WTC11 (cell line): ENCODE results near the gene MORC2. TPM values are rescaled to one million over a fixed set of nuclear protein-coding genes. Genes with fewer than 3 reads are reported as not detected.

Experiments
- ATF1 ChIP-seq: sonication (generic); formaldehyde crosslinking; IDR thresholded peaks from 2 replicates; pipeline ENCODE4 v1.8.1; 2023; ENCODE audit warnings: mild to moderate bottlenecking, moderate library complexity, missing genetic modification reagents
- CBFB ChIP-seq: sonication (generic); formaldehyde crosslinking; IDR thresholded peaks from 2 replicates; pipeline ENCODE4 v1.8.1; 2022; ENCODE audit warnings: mild to moderate bottlenecking, low read depth, missing genetic modification reagents
- CREB1 ChIP-seq: sonication (generic); formaldehyde crosslinking; IDR thresholded peaks from 2 replicates; pipeline ENCODE4 v1.8.0; 2023; ENCODE audit warnings: mild to moderate bottlenecking, missing genetic modification reagents
- IRF2 ChIP-seq: sonication (generic); formaldehyde crosslinking; IDR thresholded peaks from 2 replicates; pipeline ENCODE4 v1.8.0; 2022; ENCODE audit warnings: low read depth, missing genetic modification reagents, borderline replicate concordance
- KAT7 ChIP-seq: sonication (generic); formaldehyde crosslinking; IDR thresholded peaks from 2 replicates; pipeline ENCODE4 v1.8.1; 2023; ENCODE audit warnings: missing genetic modification reagents, mild to moderate bottlenecking, borderline replicate concordance
- MXD4 ChIP-seq: fragments of 250-450 bp; sonication (Bioruptor Pico); IDR thresholded peaks from 2 replicates; pipeline ENCODE4 v1.8.0; 2021; ENCODE audit warnings: mild to moderate bottlenecking, moderate library complexity, borderline replicate concordance
- NR1H2 ChIP-seq: sonication (generic); formaldehyde crosslinking; IDR thresholded peaks from 2 replicates; pipeline ENCODE4 v1.9.0; 2021; ENCODE audit warnings: mild to moderate bottlenecking, moderate library complexity, missing genetic modification reagents
- OVOL2 ChIP-seq: fragments of 250-450 bp; sonication (Bioruptor Pico); IDR thresholded peaks from 2 replicates; pipeline ENCODE4 v1.9.0; 2021; ENCODE audit warnings: mild to moderate bottlenecking, borderline replicate concordance
- SMAD4 ChIP-seq: sonication (generic); formaldehyde crosslinking; IDR thresholded peaks from 2 replicates; pipeline ENCODE4 v1.8.0; 2022; ENCODE audit warnings: mild to moderate bottlenecking, missing genetic modification reagents
- ZNF121 ChIP-seq: sonication (generic); formaldehyde crosslinking; IDR thresholded peaks from 2 replicates; pipeline ENCODE4 v1.8.0; 2023; ENCODE audit warnings: missing genetic modification reagents
- ZNF138 ChIP-seq: sonication (generic); formaldehyde crosslinking; conservative IDR thresholded peaks from 2 replicates; pipeline ENCODE4 v1.8.1; 2022; ENCODE audit warnings: mild to moderate bottlenecking, moderate library complexity, missing genetic modification reagents
- ZNF671 ChIP-seq: fragments of 250-450 bp; sonication (Bioruptor Pico); IDR thresholded peaks from 2 replicates; pipeline ENCODE4 v1.8.0; 2021; ENCODE audit warnings: mild to moderate bottlenecking
- total RNA-seq: library from RNA; stranded (reverse); gene quantifications from 3 replicates; pipeline ENCODE4 v1.2.3, GENCODE V29; 2021
- TF ChIP-seq, protein P1 (sequence below): sonication (generic); formaldehyde crosslinking; IDR thresholded peaks from 2 replicates; pipeline ENCODE4 v1.8.0; 2023; ENCODE audit warnings: missing genetic modification reagents
- TF ChIP-seq, protein P2 (sequence below): sonication (generic); formaldehyde crosslinking; IDR thresholded peaks from 2 replicates; pipeline ENCODE4 v1.8.1; 2022; ENCODE audit warnings: low read depth, mild to moderate bottlenecking, moderate library complexity, missing genetic modification reagents, borderline replicate concordance
- TF ChIP-seq, protein P3 (sequence below): sonication (generic); formaldehyde crosslinking; IDR thresholded peaks from 2 replicates; pipeline ENCODE4 v1.8.0; 2022; ENCODE audit warnings: mild to moderate bottlenecking, missing genetic modification reagents
- TF ChIP-seq, protein P4 (sequence below): fragments of 250-450 bp; sonication (Bioruptor Pico); IDR thresholded peaks from 2 replicates; pipeline ENCODE4 v2.1.2; 2022; ENCODE audit warnings: mild to moderate bottlenecking, moderate library complexity
- TF ChIP-seq, protein P5 (sequence below): sonication (generic); formaldehyde crosslinking; IDR thresholded peaks from 2 replicates; pipeline ENCODE4 v1.8.1; 2023; ENCODE audit warnings: mild to moderate bottlenecking, missing genetic modification reagents
- TF ChIP-seq, protein P6 (sequence below): sonication (generic); formaldehyde crosslinking; IDR thresholded peaks from 2 replicates; pipeline ENCODE4 v1.8.0; 2023; ENCODE audit warnings: mild to moderate bottlenecking, missing genetic modification reagents
- TF ChIP-seq, protein P7 (sequence below): fragments of 250-450 bp; sonication (Bioruptor Pico); IDR thresholded peaks from 2 replicates; pipeline ENCODE4 v1.9.0; 2021; ENCODE audit warnings: mild to moderate bottlenecking, borderline replicate concordance
- TF ChIP-seq, protein P8 (sequence below): sonication (generic); formaldehyde crosslinking; IDR thresholded peaks from 2 replicates; pipeline ENCODE4 v1.8.1; 2022; ENCODE audit warnings: missing genetic modification reagents, borderline replicate concordance
- TF ChIP-seq, protein P9 (sequence below): sonication (generic); formaldehyde crosslinking; IDR thresholded peaks from 2 replicates; pipeline ENCODE4 v1.8.0; 2022; ENCODE audit warnings: mild to moderate bottlenecking, missing genetic modification reagents

Gene MORC2
- total RNA-seq, 1 experiment from 2014 or later = 62.3 TPM

DNA sequence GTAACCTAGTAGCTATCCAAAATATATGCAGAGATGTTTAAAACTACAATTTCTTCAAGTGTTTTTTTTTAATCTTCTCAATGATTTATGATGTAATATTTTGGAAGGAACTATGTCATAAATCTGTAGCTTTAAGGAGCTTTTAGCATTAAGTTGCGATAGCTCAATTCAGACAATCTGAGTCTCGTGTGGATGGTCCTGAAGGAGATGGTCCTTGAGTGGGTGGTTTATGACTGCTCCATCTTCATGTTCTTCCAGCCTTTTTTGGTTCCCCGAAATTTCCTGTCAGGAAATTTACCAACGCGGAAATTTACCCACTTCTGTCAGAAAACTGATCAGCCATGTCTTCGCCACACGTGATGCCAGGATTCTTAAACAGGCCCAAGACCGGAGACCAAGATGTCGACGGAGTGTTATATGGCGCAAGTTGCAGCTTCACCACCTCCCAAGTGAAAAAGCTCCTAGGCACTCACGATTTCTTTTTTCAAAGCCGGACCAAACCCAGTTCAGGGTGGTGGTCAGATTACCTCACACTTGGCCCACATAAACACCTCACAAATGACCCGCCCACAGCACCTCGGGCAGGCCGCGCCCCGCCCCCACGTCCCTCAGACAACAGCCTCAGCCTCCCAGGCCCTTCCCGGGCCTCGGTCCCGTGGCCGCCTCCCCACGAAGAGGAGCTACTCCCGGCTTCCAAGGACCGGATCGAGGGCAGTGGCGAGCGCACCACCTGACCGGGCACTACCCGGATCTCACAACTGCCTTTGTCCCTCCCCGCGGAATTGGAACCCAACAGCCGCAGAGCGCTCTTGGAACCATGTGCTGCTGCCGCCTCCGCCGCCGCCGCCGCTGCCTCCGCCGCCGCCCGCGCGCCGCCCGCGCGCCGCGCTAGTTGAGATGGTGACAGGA lies at the start of gene MORC2 (continued):
- TF ChIP-seq, protein P1, sequence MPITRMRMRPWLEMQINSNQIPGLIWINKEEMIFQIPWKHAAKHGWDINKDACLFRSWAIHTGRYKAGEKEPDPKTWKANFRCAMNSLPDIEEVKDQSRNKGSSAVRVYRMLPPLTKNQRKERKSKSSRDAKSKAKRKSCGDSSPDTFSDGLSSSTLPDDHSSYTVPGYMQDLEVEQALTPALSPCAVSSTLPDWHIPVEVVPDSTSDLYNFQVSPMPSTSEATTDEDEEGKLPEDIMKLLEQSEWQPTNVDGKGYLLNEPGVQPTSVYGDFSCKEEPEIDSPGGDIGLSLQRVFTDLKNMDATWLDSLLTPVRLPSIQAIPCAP = no peak
- TF ChIP-seq, protein P2, sequence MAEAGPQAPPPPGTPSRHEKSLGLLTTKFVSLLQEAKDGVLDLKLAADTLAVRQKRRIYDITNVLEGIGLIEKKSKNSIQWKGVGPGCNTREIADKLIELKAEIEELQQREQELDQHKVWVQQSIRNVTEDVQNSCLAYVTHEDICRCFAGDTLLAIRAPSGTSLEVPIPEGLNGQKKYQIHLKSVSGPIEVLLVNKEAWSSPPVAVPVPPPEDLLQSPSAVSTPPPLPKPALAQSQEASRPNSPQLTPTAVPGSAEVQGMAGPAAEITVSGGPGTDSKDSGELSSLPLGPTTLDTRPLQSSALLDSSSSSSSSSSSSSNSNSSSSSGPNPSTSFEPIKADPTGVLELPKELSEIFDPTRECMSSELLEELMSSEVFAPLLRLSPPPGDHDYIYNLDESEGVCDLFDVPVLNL (CRISPR knock-in tag) = no peak
- TF ChIP-seq, protein P3, sequence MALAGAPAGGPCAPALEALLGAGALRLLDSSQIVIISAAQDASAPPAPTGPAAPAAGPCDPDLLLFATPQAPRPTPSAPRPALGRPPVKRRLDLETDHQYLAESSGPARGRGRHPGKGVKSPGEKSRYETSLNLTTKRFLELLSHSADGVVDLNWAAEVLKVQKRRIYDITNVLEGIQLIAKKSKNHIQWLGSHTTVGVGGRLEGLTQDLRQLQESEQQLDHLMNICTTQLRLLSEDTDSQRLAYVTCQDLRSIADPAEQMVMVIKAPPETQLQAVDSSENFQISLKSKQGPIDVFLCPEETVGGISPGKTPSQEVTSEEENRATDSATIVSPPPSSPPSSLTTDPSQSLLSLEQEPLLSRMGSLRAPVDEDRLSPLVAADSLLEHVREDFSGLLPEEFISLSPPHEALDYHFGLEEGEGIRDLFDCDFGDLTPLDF (CRISPR knock-in tag) = no peak
- TF ChIP-seq, protein P4, sequence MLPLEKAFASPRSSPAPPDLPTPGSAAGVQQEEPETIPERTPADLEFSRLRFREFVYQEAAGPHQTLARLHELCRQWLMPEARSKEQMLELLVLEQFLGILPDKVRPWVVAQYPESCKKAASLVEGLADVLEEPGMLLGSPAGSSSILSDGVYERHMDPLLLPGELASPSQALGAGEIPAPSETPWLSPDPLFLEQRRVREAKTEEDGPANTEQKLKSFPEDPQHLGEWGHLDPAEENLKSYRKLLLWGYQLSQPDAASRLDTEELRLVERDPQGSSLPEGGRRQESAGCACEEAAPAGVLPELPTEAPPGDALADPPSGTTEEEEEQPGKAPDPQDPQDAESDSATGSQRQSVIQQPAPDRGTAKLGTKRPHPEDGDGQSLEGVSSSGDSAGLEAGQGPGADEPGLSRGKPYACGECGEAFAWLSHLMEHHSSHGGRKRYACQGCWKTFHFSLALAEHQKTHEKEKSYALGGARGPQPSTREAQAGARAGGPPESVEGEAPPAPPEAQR (CRISPR knock-in tag) = no peak
- TF ChIP-seq, protein P5, sequence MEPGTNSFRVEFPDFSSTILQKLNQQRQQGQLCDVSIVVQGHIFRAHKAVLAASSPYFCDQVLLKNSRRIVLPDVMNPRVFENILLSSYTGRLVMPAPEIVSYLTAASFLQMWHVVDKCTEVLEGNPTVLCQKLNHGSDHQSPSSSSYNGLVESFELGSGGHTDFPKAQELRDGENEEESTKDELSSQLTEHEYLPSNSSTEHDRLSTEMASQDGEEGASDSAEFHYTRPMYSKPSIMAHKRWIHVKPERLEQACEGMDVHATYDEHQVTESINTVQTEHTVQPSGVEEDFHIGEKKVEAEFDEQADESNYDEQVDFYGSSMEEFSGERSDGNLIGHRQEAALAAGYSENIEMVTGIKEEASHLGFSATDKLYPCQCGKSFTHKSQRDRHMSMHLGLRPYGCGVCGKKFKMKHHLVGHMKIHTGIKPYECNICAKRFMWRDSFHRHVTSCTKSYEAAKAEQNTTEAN = no peak
- no peak for TF ChIP-seq ZNF121 (CRISPR knock-in tag)
- TF ChIP-seq ZNF138 (CRISPR knock-in tag) = no peak
- peak; percentile 75; the same call in 1 of the 2 replicates for TF ChIP-seq NR1H2
- TF ChIP-seq, protein P6, sequence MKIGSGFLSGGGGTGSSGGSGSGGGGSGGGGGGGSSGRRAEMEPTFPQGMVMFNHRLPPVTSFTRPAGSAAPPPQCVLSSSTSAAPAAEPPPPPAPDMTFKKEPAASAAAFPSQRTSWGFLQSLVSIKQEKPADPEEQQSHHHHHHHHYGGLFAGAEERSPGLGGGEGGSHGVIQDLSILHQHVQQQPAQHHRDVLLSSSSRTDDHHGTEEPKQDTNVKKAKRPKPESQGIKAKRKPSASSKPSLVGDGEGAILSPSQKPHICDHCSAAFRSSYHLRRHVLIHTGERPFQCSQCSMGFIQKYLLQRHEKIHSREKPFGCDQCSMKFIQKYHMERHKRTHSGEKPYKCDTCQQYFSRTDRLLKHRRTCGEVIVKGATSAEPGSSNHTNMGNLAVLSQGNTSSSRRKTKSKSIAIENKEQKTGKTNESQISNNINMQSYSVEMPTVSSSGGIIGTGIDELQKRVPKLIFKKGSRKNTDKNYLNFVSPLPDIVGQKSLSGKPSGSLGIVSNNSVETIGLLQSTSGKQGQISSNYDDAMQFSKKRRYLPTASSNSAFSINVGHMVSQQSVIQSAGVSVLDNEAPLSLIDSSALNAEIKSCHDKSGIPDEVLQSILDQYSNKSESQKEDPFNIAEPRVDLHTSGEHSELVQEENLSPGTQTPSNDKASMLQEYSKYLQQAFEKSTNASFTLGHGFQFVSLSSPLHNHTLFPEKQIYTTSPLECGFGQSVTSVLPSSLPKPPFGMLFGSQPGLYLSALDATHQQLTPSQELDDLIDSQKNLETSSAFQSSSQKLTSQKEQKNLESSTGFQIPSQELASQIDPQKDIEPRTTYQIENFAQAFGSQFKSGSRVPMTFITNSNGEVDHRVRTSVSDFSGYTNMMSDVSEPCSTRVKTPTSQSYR (CRISPR knock-in tag) = no peak
- no peak for TF ChIP-seq CREB1 (CRISPR knock-in tag)
- TF ChIP-seq, protein P7, sequence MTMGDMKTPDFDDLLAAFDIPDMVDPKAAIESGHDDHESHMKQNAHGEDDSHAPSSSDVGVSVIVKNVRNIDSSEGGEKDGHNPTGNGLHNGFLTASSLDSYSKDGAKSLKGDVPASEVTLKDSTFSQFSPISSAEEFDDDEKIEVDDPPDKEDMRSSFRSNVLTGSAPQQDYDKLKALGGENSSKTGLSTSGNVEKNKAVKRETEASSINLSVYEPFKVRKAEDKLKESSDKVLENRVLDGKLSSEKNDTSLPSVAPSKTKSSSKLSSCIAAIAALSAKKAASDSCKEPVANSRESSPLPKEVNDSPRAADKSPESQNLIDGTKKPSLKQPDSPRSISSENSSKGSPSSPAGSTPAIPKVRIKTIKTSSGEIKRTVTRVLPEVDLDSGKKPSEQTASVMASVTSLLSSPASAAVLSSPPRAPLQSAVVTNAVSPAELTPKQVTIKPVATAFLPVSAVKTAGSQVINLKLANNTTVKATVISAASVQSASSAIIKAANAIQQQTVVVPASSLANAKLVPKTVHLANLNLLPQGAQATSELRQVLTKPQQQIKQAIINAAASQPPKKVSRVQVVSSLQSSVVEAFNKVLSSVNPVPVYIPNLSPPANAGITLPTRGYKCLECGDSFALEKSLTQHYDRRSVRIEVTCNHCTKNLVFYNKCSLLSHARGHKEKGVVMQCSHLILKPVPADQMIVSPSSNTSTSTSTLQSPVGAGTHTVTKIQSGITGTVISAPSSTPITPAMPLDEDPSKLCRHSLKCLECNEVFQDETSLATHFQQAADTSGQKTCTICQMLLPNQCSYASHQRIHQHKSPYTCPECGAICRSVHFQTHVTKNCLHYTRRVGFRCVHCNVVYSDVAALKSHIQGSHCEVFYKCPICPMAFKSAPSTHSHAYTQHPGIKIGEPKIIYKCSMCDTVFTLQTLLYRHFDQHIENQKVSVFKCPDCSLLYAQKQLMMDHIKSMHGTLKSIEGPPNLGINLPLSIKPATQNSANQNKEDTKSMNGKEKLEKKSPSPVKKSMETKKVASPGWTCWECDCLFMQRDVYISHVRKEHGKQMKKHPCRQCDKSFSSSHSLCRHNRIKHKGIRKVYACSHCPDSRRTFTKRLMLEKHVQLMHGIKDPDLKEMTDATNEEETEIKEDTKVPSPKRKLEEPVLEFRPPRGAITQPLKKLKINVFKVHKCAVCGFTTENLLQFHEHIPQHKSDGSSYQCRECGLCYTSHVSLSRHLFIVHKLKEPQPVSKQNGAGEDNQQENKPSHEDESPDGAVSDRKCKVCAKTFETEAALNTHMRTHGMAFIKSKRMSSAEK = 0 out of 2 replicates have a peak, but pooled peaks have one; percentile 26
- TF ChIP-seq, protein P8, sequence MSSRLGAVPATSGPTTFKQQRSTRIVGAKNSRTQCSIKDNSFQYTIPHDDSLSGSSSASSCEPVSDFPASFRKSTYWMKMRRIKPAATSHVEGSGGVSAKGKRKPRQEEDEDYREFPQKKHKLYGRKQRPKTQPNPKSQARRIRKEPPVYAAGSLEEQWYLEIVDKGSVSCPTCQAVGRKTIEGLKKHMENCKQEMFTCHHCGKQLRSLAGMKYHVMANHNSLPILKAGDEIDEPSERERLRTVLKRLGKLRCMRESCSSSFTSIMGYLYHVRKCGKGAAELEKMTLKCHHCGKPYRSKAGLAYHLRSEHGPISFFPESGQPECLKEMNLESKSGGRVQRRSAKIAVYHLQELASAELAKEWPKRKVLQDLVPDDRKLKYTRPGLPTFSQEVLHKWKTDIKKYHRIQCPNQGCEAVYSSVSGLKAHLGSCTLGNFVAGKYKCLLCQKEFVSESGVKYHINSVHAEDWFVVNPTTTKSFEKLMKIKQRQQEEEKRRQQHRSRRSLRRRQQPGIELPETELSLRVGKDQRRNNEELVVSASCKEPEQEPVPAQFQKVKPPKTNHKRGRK (CRISPR knock-in tag) = 0 out of 2 replicates have a peak, but pooled peaks have one; percentile 50
- no peak for TF ChIP-seq ZNF671 (CRISPR knock-in tag)
- no peak for TF ChIP-seq SMAD4 (CRISPR knock-in tag)
- no peak for TF ChIP-seq ATF1 (CRISPR knock-in tag)
- 0 out of 2 replicates have a peak, but pooled peaks have one; percentile 32 for TF ChIP-seq CBFB
- TF ChIP-seq, protein P9, sequence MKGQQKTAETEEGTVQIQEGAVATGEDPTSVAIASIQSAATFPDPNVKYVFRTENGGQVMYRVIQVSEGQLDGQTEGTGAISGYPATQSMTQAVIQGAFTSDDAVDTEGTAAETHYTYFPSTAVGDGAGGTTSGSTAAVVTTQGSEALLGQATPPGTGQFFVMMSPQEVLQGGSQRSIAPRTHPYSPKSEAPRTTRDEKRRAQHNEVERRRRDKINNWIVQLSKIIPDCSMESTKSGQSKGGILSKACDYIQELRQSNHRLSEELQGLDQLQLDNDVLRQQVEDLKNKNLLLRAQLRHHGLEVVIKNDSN (CRISPR knock-in tag) = peak; percentile 28; the same call in 1 of the 2 replicates
- TF ChIP-seq OVOL2 (CRISPR knock-in tag) = no peak
- TF ChIP-seq KAT7 (CRISPR knock-in tag) = 0 out of 2 replicates have a peak, but pooled peaks have one; percentile 95
- TF ChIP-seq IRF2 (CRISPR knock-in tag) = no peak; the same call in 1 of the 2 replicates
- TF ChIP-seq MXD4 = no peak
